GM10266 (cell line): ENCODE results near the gene GPD1.

Experiments
- DNase-seq: peaks from one replicate; pipeline ENCODE4 v3.0.0; 2012; ENCODE audit errors: extremely low spot score
- CTCF ChIP-seq: IDR thresholded peaks from 2 replicates; pipeline ENCODE4 v1.5.1; 2012; ENCODE audit warnings: mild to moderate bottlenecking, low read depth; ENCODE audit not compliant: control insufficient read depth, insufficient read depth; ENCODE audit errors: missing control alignments

Gene GPD1

GRCh38 chr12:50112456-50113218, 8.8 kb downstream of the GPD1 start:
- DNase-seq, result peak; percentile 25

GRCh38 chr12:50117057-50117622, 13.3 kb downstream of the GPD1 start:
- TF ChIP-seq CTCF, result no peak
- no peak for DNase-seq

More at GRCh38 chr12:50112456-50113218, 8.8 kb downstream of the GPD1 start:
- no peak for TF ChIP-seq CTCF

GRCh38 chr12:50119387-50119786, 15.6 kb downstream of the GPD1 start:
- no peak for TF ChIP-seq CTCF
- DNase-seq, result no peak

GRCh38 chr12:50120521-50120920, 16.7 kb downstream of the GPD1 start:
- TF ChIP-seq CTCF, result no peak
- DNase-seq, result no peak

GRCh38 chr12:50120953-50121352, 17.1 kb downstream of the GPD1 start:
- TF ChIP-seq CTCF, result no peak
- no peak for DNase-seq

- no peak for DNase-seq
- TF ChIP-seq CTCF, result no peak
Observed at GRCh38 chr12:50121641-50122040, 17.8 kb downstream of the GPD1 start.

GRCh38 chr12:50123203-50123602, 19.4 kb downstream of the GPD1 start:
- DNase-seq, result no peak
- TF ChIP-seq CTCF, result no peak
